ENCODE measurements around the gene SIPA1. TPM values are rescaled to one million over a fixed set of nuclear protein-coding genes. Genes with fewer than 3 reads are reported as not detected.

The SIPA1 gene
- total and polyA plus RNA-seq, 9 of the 15 experiments (the other 6 are each of a cell fraction or from before 2014, with no cell fraction given), result 0.25 to 85.8 (median 16.8) TPM

DNA sequence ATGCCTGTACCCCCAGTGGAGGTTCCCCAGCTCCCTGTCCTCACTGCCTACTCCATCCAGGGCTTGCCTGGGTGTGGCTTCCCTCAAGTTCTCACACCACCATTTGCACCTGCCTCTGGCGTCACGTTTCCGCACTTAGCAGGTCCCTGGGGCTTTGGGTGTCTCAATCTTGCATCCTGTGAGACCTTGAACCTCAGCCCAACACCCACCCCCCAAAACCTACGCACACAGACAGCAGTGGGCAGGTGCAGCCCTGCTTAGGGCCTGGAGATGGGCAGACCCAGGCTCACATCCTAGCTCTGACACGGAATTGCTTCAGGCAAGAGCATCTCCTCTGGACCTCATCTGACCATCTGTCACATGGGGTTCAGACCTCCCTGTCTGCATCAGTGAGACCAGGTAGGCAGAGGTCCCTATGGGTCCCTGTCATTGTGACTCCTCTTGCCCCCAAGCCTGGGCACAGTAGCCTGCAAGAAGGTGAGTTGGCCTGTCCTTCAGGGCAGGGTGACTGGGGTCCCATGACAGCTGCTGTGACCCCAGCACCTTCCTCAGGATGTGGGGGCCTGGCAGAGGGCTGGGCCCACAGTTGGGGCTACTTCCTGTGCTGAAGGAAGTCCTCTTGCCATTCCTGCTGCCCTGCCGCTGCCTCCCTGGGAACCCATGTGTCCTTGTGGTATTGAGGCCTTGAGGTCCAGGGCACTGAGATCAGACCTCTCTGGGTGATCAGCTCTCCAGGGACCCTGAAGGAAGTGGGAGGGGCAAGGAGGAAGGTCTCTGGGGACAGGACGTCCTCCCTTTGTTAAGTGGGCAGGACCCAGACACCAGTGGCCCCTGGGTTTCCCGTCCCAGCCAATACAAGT lies 2.0 kb downstream of the SIPA1 start:
- BruUV-seq (replicated peaks), result no TSS peak

More for the DNA sequence above, 2.0 kb downstream of the SIPA1 start:
- Histone ChIP-seq H4K20me1 (replicated peaks; ENCODE audit: control insufficient read depth, insufficient read depth, low read length) (peaks cover 3% of the 10 kb centered on the region; the same call in 1 of the 2 replicates), H3K9ac (ENCODE audit: insufficient read depth in 1 of 2, low read depth in 2 of 2, low read length in 2 of 2) (peak overlapping the region in 1 of 2 experiments; percentile 73; a peak in 2 of 4 replicates), H3K36me3 (ENCODE audit: control insufficient read depth, insufficient read depth, low read length) (peaks cover 68% of the 10 kb centered on the region; the same call in 2 of the 3 replicates), H3K4me1 (replicated peaks in 1 of 2; ENCODE audit: control insufficient read depth in 2 of 2, insufficient read depth in 2 of 2, low read length in 2 of 2) (peaks cover 37 to 97% of the 10 kb centered on the region in 2 experiments), H2AFZ (ENCODE audit: low read depth, low read length) (no peak overlapping the region), H3K27ac (ENCODE audit: extremely low read depth, low read depth, low read length) (no peak overlapping the region), H3K27me3 (ENCODE audit: control insufficient read depth in 2 of 2, insufficient read depth in 2 of 2, low read length in 2 of 2) (no peaks in the 10 kb centered on the region), H3K4me3 (no peak overlapping the region), H3K79me2 (ENCODE audit: control insufficient read depth, insufficient read depth, low read length) (peaks cover 20% of the 10 kb centered on the region), H3K9me1 (ENCODE audit: control insufficient read depth, insufficient read depth, low read length) (peaks cover 7% of the 10 kb centered on the region), H3K4me2 (ENCODE audit: insufficient read depth, low read length) (no peak overlapping the region), H3K9me3 (replicated peaks; ENCODE audit: control insufficient read depth, insufficient read depth, low read depth, low read length) (no peaks in the 10 kb centered on the region)
- ATAC-seq, result no peak
- ChIA-PET CTCF (ENCODE audit: low intra/inter-chr PET ratio) (no interaction called here), POLR2A (interaction anchor here (0.5 to 6.2 kb wide), 3 partner anchors 12 to 132 kb away, joined by 3 to 56 read pairs (median 3); no protein-coding TSS in a partner anchor)
- in situ Hi-C loops (cut with MboI) (no loop called here), intact Hi-C loops (cut with micrococcal nuclease) (loop anchor here (2.0 to 5.0 kb wide), 3 partner anchors 13 to 67 kb away; no protein-coding TSS in a partner anchor)
- TF ChIP-seq FOXJ3 (CRISPR knock-in tag; IDR thresholded peaks at IDR 0.05), result no peak
- TF ChIP-seq SRF (CRISPR knock-in tag; IDR thresholded peaks at IDR 0.05), result no peak
- no peak for TF ChIP-seq ZNF696 (CRISPR knock-in tag; conservative IDR thresholded peaks at IDR 0.05)
- no peak for TF ChIP-seq MCM2 (IDR thresholded peaks at IDR 0.05; ENCODE audit: low read depth)
- TF ChIP-seq IFI16 (CRISPR knock-in tag; IDR thresholded peaks at IDR 0.05), result no peak
- no peak for TF ChIP-seq PHF20 (IDR thresholded peaks at IDR 0.05; ENCODE audit: partially characterized antibody)
- no peak for TF ChIP-seq PTTG1 (tag; IDR thresholded peaks at IDR 0.05; ENCODE audit: low read depth)
- no peak for TF ChIP-seq ZNF197 (CRISPR knock-in tag; IDR thresholded peaks at IDR 0.05; ENCODE audit: low read depth)
- TF ChIP-seq SREBF2 (CRISPR knock-in tag; IDR thresholded peaks at IDR 0.05), result no peak
- TF ChIP-seq C11orf30 (IDR thresholded peaks at IDR 0.05; ENCODE audit: low read depth), result no peak
- no peak for FAIRE-seq
- DNase-seq (ENCODE audit: extremely low read depth in 1 of 4, low spot score in 3 of 4), result no peak
- 87% methylated on average over 8 of the region's 8 CpGs for WGBS (ENCODE audit: insufficient coverage, low coverage, missing lambda C conversion rate)
